Renal cortex interstitium (tissue), 11 donors: ENCODE measurements around the gene SLC51A. TPM values are rescaled to one million over a fixed set of nuclear protein-coding genes. Genes with fewer than 3 reads are reported as not detected.
"Not testable (repeated sequence)": the region's sequence is repeated elsewhere in the genome, so short reads cannot be mapped to it uniquely, and the experiment has no call there.

Source experiments
- DNase-seq, 11 donors: peaks; one replicate each; pipeline ENCODE4 v3.0.0-alpha.2; 2013; ENCODE audit warnings: low read depth in 9 of 11, low spot score in 4 of 11; ENCODE audit errors: extremely low read depth in 1 of 11
- polyA plus RNA-seq, 3 donors: library from polyadenylated mRNA; unstranded; fragments of 120-200 nt; gene quantifications; one replicate each; pipeline ENCODE4 v1.2.1, GENCODE V29; 2013; ENCODE audit not compliant: insufficient read length in 3 of 3

SLC51A gene
- polyA plus RNA-seq, 3 donors = 10.8 to 15.3 (median 11.5) TPM

GRCh38 chr3:196227629-196228493 is 11.5 kb downstream of the SLC51A start:
- DNase-seq = no peak

- DNase-seq = no peak
These were observed 16.0 kb downstream of the SLC51A start for GRCh38 chr3:196232154-196232881.

- DNase-seq = no peak
These were observed 16.5 kb downstream of the SLC51A start for GRCh38 chr3:196232882-196233251.

- DNase-seq = no peak
These were observed 19.3 kb downstream of the SLC51A start for GRCh38 chr3:196235452-196236122.

- DNase-seq = no peak
These were observed 19.9 kb downstream of the SLC51A start for GRCh38 chr3:196236223-196236622.

GRCh38 chr3:196237203-196237602 is 20.9 kb downstream of the SLC51A start:
- no peak for DNase-seq

GRCh38 chr3:196238612-196239560 is 22.6 kb downstream of the SLC51A start:
- DNase-seq = no peak

GRCh38 chr3:196240424-196240823 is 24.1 kb downstream of the SLC51A start:
- DNase-seq = no peak

- DNase-seq = no peak
These were observed 25.4 kb downstream of the SLC51A start for GRCh38 chr3:196241704-196242103.

- not testable (repeated sequence) for DNase-seq
These were observed 27.8 kb downstream of the SLC51A start for GRCh38 chr3:196244166-196244565.

- DNase-seq = no peak
These were observed 30.4 kb downstream of the SLC51A start for GRCh38 chr3:196246612-196247308.

GRCh38 chr3:196251918-196252317 is 35.6 kb downstream of the SLC51A start:
- DNase-seq = no peak

GRCh38 chr3:196254376-196255283 is 38.3 kb downstream of the SLC51A start:
- DNase-seq = no peak

- DNase-seq = no peak
These were observed 39.4 kb downstream of the SLC51A start for GRCh38 chr3:196255776-196256175.

- DNase-seq = no peak
These were observed 44.5 kb downstream of the SLC51A start for GRCh38 chr3:196260784-196261183.

- no peak for DNase-seq
These were observed 47.5 kb downstream of the SLC51A start for GRCh38 chr3:196263819-196264218.
